Activated CD4-positive, alpha-beta T cell treated with anti-CD3 and anti-CD28 coated beads for 48 hours (primary cell): ENCODE results near the gene RPLP1.

ENCODE experiments used
- DNase-seq: peaks from one replicate; pipeline ENCODE4 v3.0.0-alpha.2; 2020

The RPLP1 gene

GRCh38 chr15:69472046-69472445 lies 19.4 kb downstream of the RPLP1 start:
- no peak for DNase-seq

- DNase-seq: no peak
These were observed 19.9 kb downstream of the RPLP1 start for GRCh38 chr15:69472562-69472961.

GRCh38 chr15:69474291-69474690 lies 21.7 kb downstream of the RPLP1 start:
- no peak for DNase-seq

- DNase-seq: no peak
These were observed 22.3 kb downstream of the RPLP1 start for GRCh38 chr15:69474846-69475455.

- peak; percentile 84 for DNase-seq
These were observed 23.2 kb downstream of the RPLP1 start for GRCh38 chr15:69475769-69476358.

- no peak for DNase-seq
These were observed 24.3 kb downstream of the RPLP1 start for GRCh38 chr15:69476704-69477473.

- peak; percentile 65 for DNase-seq
These were observed 25.7 kb downstream of the RPLP1 start for GRCh38 chr15:69478259-69478781.

- no peak for DNase-seq
These were observed 26.5 kb downstream of the RPLP1 start for GRCh38 chr15:69479081-69479480.

- DNase-seq: no peak
These were observed 27.4 kb downstream of the RPLP1 start for GRCh38 chr15:69479971-69480370.

GRCh38 chr15:69480932-69481331 lies 28.3 kb downstream of the RPLP1 start:
- no peak for DNase-seq

- DNase-seq: no peak
These were observed 30.2 kb downstream of the RPLP1 start for GRCh38 chr15:69482686-69483256.

- DNase-seq: no peak
These were observed 32.2 kb downstream of the RPLP1 start for GRCh38 chr15:69484837-69485236.

- DNase-seq: no peak
These were observed 34.0 kb downstream of the RPLP1 start for GRCh38 chr15:69486481-69487110.

- DNase-seq: no peak
These were observed 36.5 kb downstream of the RPLP1 start for GRCh38 chr15:69489073-69489571.

- DNase-seq: no peak
These were observed 37.9 kb downstream of the RPLP1 start for GRCh38 chr15:69490356-69491037.

GRCh38 chr15:69491038-69491505 lies 38.5 kb downstream of the RPLP1 start:
- DNase-seq: no peak

GRCh38 chr15:69493406-69493805 lies 40.8 kb downstream of the RPLP1 start:
- DNase-seq: no peak

- no peak for DNase-seq
These were observed 43.4 kb downstream of the RPLP1 start for GRCh38 chr15:69496001-69496400.

GRCh38 chr15:69497076-69497475 lies 44.5 kb downstream of the RPLP1 start:
- no peak for DNase-seq

GRCh38 chr15:69497667-69498066 lies 45.0 kb downstream of the RPLP1 start:
- no peak for DNase-seq

GRCh38 chr15:69498282-69498681 lies 45.7 kb downstream of the RPLP1 start:
- DNase-seq: no peak

GRCh38 chr15:69498987-69499386 lies 46.4 kb downstream of the RPLP1 start:
- DNase-seq: no peak
